ENCODE measurements around the gene HAT1.

- no peak for TF ChIP-seq CTCF (IDR thresholded peaks at IDR 0.05; ENCODE audit: low read depth, low read length)
- TF ChIP-seq EZH2phosphoT487 (IDR thresholded peaks at IDR 0.05; ENCODE audit: low read depth) = no peak
Measured at GRCh38 chr2:171965238-171965637, 43.0 kb downstream of the HAT1 start.

Data from OCI-LY3 (cell line).